ENCODE measurements around the gene COQ9.

COQ9 gene

GRCh38 chr16:57473176-57473840 is 26.0 kb downstream of the COQ9 start:
- no peak for DNase-seq

- DNase-seq = no peak
Measured at GRCh38 chr16:57473906-57474305, 26.6 kb downstream of the COQ9 start.

DNA sequence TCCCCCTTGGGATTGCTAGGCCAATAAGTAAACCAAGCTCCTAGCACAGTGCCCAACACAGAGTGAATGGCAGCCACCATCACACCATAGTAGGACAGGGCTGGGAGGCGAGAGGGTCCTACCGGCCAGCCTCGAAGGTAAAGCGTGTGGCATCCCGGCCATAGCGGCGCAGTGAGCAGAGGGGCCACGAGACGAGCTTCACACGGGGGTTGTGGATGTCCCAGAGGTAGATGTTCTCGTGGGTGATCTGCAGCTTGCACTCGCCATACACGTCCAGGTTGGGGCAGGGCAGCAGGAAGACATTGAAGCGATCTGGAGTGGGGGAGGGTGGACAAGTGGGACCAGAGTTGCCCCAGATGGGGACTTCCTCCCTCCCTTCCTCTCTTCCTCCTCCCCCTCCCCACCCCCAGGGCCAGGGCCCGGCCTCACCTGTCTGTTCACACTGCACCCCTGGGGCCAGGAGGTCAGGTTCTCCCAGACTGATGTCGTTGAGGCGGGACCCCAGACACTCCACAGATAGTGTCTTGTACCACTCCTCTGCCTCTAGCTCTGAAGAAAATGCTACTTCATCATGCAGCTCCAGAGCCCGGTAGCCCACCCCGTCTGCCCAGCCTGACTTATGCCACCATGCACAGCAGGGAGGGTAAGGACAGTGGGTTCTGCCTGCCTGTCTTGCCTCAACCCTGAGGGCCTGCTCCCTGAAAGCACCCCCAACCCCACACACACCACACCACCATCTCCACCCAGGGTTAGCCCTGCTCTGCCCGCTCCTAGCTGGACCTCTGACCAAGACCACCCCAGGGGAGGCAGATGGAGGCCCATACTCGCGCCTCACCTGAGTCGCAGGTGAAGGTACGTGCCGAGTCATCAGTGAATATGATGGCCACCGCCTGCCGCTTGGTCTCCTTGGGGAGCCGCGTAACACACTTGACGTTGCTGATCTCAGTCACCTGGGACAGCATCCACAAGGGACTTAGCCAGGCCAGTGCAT is 27.7 kb downstream of the COQ9 start:
- DNase-seq = no peak

DNA sequence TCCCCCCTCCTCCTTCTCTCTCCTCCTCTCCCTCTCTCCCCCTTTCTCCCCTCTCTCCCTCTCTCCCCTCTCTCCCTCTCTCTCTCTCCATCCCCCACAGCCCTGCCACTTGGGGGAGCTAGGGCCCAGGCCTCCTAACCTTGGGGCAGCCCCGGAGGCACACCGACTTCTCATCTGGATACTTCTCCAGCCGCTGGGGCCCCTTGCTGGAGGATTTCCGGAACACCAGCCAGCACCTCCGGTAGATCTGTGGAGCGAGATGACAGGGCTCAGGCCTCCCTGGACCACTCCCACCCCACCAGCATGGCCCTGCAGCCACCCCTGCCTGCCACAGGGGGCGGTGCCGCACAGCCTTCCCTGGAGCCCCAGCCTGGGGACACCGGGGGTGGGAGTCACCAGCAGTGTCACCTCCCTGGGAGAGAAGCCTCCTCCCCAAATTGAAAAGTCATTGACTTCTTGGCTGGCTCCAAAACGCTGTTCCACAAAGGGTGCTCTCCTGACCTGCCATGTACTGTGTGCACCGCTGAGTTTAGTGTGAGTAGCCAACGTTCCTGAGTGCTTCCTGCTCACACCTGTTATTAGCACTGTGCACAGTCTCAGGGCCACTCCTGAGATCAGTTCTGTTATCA is 28.5 kb downstream of the COQ9 start:
- peak; percentile 57 for DNase-seq

- DNase-seq = peak; percentile 10
Measured at GRCh38 chr16:57476546-57477410, 29.5 kb downstream of the COQ9 start.

DNA sequence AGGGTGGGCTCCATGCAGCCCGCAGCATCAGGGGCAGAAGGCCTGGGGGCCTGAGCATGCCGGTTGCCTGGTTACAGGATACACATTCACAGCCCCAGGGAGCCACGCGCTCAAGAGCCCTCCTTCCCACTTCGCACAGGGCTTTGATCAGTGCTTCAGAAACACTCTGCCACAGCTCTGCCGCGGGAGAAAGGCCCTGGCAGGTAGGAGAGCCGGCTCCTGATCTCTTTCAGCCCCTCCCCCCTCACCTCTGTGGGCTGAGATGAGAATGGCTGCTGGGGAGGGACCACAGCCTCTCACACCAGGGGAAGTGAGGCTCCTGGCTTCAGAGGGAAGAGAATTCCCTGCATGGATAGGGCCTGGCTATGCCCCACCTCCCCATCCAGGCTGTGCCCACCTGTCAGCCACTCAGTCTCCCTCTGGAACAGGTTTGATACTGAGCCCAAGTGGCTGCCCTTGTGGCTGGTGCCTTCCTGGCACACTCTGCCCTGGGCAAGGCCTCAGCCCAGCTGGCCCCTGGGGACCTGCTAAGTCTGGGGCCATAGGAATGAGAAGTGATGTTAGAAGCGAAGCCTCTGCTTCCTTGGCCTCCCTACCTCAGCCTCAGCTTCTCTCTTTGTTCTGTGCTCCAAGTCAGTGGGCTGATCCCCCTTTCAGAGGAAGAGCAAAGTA is 30.4 kb downstream of the COQ9 start:
- DNase-seq = no peak

- no peak for DNase-seq
Measured at GRCh38 chr16:57478396-57479204, 31.3 kb downstream of the COQ9 start.

DNA sequence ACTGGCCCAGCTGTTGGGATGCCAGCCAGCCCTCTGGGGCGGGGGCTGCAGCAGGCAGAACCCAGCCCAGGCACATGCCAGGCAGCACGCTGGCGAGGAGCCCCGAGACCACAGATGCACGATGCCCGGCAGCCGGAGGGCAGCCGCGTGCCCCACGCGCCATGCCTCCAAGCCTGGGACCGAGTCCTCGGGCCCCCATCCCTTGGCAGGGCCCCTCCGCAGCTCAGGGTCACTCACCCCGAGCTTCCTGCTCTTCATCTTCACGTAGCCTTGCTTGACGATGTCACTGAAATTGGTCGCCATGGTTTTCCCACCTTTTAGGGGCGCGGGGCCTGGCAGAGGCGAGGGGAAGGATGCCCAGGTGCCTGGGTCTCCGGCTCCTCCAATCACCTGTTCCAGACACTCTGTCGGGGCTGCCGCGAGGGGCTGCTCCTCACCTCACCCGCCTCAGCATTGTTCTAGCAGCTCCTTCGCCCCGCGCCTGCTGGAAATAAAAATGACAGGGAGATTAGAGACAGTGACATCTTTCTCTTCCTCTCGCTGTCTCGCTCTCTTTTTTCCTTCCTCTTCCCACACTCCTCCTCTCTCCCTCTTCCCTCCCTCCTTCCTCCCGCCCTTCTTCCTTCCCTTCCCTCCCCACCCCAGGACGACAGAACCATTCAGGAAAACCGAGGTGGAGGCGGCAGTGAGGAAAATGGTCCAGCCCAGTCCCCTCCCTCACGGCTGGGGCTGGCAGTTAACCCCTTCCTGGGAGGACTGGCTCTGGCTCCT is 32.1 kb downstream of the COQ9 start:
- no peak for DNase-seq

- DNase-seq = no peak
Measured at GRCh38 chr16:57479976-57480753, 32.9 kb downstream of the COQ9 start.

DNA sequence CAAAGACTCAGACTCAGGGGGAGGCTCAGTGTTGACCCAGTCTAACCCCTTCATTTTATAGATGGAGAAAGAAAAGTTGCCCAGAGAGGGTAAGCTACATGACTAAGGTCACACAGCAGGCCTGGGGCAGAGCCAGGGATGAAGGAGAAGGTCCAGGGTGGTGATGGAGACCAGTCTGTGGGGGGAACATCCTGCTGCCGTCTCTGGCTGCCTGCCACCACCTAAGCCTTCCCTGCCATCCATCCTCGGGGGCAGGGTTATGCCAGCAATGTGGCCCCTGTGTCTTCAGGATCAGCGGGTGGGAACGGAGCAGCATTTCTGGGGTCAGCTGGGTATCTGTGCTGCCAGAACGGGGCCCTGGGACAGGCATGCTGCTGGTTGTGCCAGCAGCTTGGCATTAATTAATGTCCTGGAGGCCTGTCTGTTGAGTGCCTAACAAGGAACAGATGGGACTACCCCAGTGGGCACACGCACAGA is 33.5 kb downstream of the COQ9 start:
- DNase-seq = no peak

- DNase-seq = no peak
Measured at GRCh38 chr16:57481421-57481820, 34.1 kb downstream of the COQ9 start.

DNA sequence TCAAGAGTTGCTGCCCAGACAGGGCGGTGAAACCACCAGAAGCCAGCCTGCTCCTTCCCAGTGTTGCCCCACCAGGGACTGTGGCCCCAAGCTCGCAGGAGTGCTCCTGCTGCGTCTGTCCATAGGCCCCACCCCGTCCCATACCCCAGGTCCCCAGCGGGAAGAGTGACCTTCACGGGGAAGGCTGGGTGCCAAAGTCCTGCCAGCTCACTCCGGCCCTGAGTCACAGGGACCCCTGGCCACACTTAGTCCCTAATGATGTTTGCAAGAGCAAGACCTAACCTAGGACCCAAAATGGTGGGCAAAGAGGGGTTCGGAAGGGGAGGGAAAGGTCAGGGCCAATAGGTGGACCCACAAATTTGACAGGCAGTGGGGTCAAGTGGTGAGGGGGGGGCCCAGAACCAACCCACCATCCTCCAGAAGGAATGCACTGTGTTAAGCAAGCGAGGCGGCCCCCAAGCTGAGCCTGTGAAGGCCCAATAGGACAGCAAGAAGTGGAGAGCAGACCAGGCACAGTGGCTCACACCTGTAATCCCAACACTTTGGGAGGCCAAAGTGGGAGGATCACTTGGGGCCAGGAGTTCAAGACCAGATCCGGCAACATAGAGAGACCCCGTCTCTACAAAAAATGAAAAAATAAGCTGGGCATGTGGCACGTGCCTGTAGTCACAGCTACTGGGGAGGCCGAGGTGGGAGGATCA is 35.7 kb downstream of the COQ9 start:
- DNase-seq = no peak

- DNase-seq = no peak
Measured at GRCh38 chr16:57483725-57484514, 36.6 kb downstream of the COQ9 start.

DNA sequence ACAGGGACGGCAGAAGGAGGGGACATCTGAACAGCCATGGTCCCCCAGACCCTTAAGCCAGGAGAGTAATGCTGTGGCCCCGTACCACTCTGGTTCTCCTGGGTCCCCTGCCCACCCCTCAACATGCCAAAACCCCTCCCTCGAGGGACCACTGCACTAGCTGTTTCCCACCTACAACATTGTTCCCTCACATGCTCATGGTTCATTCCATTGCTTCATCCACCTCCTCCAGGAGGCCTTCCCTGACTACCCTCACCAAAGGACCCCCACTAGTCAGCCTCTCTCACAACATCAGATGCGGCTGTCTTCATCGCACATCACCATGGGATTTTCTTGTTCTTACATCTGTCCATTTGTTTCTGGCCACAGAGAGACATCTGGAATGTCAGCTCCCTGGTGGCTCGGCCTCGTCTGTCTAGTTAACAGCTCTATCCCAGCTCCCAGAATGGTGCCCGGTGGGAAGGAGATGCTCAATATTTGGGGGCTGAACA is 37.3 kb downstream of the COQ9 start:
- DNase-seq = no peak

GRCh38 chr16:57485091-57485915 is 38.0 kb downstream of the COQ9 start:
- no peak for DNase-seq

Measured in hematopoietic multipotent progenitor cell treated with erythropoietin and hydrocortisone succinate and interleukin-3 and kit ligand, for 8 days (in vitro differentiated cells).